BJ (cell line): Measurements from ENCODE around the gene STXBP1. TPM values are rescaled to one million over a fixed set of nuclear protein-coding genes. Genes with fewer than 3 reads are reported as not detected.

ENCODE experiments used
- CTCF ChIA-PET: fragments of 350-600 bp; formaldehyde crosslinking; extraction: SDS; loops from one replicate; lab custom pipeline; 2021; ENCODE audit warnings: antibody characterized with exemption, inconsistent platforms; lab: Yijun Ruan, JAX
- POLR2A ChIA-PET: fragments of 300-600 bp; sonication (Branson Sonifier 250); formaldehyde crosslinking; extraction: SDS; loops from one replicate; lab custom pipeline; 2021; ENCODE audit warnings: antibody characterized with exemption; lab: Charles Lee
- DNase-seq: peaks from one replicate; pipeline ENCODE4 v3.0.0-alpha.2; 2011; ENCODE audit warnings: low read depth
- H3K27me3 ChIP-seq: 2 replicates; pipeline ENCODE4 v1.6.0; 2011; ENCODE audit warnings: low read length; ENCODE audit not compliant: control insufficient read depth, insufficient read depth
- H3K36me3 ChIP-seq: 2 replicates; pipeline ENCODE4 v1.5.1; 2011; ENCODE audit warnings: low read length; ENCODE audit not compliant: control insufficient read depth, insufficient read depth
- H3K4me3 ChIP-seq: 2 replicates; pipeline ENCODE4 v1.5.1; 2011; ENCODE audit warnings: low read depth, mild to moderate bottlenecking, control low read depth, low read length
- CTCF ChIP-seq: IDR thresholded peaks from 2 replicates; pipeline ENCODE4 v1.5.1; 2011; ENCODE audit warnings: low read depth, mild to moderate bottlenecking, control low read depth, inconsistent platforms, low read length, moderate library complexity; ENCODE audit not compliant: insufficient read depth
- polyA plus RNA-seq: library from polyadenylated mRNA; depleted of rRNA; stranded (reverse); fragments of >200 nt; gene quantifications from 2 replicates; pipeline ENCODE4 v1.2.3, GENCODE V29; 2011

STXBP1 gene
- polyA plus RNA-seq, 1 experiment = 18.1 TPM

GRCh38 chr9:127606043-127606442, 6.0 kb upstream of the STXBP1 start:
- no peak overlapping the region for H3K4me3 ChIP-seq
- no peaks in the 10 kb centered on the region for H3K36me3 ChIP-seq
- ChIA-PET POLR2A (no interaction called here), CTCF (interaction anchor here (1.0 to 1.2 kb wide), 2 partner anchors 16 to 129 kb away, joined by 3 to 4 read pairs; partner anchors contain the start of gene TOR2A)
- TF ChIP-seq CTCF = no peak
- no peak for DNase-seq
- no peaks in the 10 kb centered on the region for H3K27me3 ChIP-seq

GRCh38 chr9:127608104-127608966, 3.7 kb upstream of the STXBP1 start:
- no peak for DNase-seq
- Histone ChIP-seq H3K27me3 (no peaks in the 10 kb centered on the region), H3K36me3 (no peaks in the 10 kb centered on the region), H3K4me3 (peak overlapping the region; percentile 18)
- TF ChIP-seq CTCF = no peak
- ChIA-PET POLR2A (interaction anchor here (0.7 kb wide), 1 partner anchor 358 kb away, joined by 6 read pairs; no protein-coding TSS in a partner anchor), CTCF (interaction anchor here (0.9 to 2.5 kb wide), 8 partner anchors 8 to 126 kb away, joined by 3 to 14 read pairs (median 3); partner anchors contain the start of gene TOR2A)

GRCh38 chr9:127611603-127611898, 526 bp upstream of the STXBP1 start:
- Histone ChIP-seq H3K27me3 (no peaks in the 10 kb centered on the region), H3K36me3 (no peaks in the 10 kb centered on the region), H3K4me3 (peak overlapping the region; percentile 49)
- ChIA-PET CTCF (interaction anchor here (1.0 to 2.4 kb wide), 3 partner anchors 22 to 124 kb away, joined by 3 to 8 read pairs (median 6); partner anchors contain the start of gene TOR2A), POLR2A (no interaction called here)
- no peak for DNase-seq
- TF ChIP-seq CTCF = no peak

- Histone ChIP-seq H3K4me3 (peak overlapping the region; percentile 86), H3K27me3 (no peaks in the 10 kb centered on the region), H3K36me3 (no peaks in the 10 kb centered on the region)
- TF ChIP-seq CTCF = no peak
- CTCF ChIA-PET = interaction anchor here (1.0 to 1.3 kb wide), 2 partner anchors 24 to 121 kb away, joined by 4 read pairs; partner anchors contain the start of gene TOR2A
- POLR2A ChIA-PET = no interaction called here
- DNase-seq = no peak
Measured at GRCh38 chr9:127612939-127613582, 984 bp downstream of the STXBP1 start.

- no peaks in the 10 kb centered on the region for H3K36me3 ChIP-seq
- POLR2A ChIA-PET = no interaction called here
- H3K4me3 ChIP-seq = peak overlapping the region; percentile 86
- TF ChIP-seq CTCF = no peak
- no peak for DNase-seq
- CTCF ChIA-PET = interaction anchor here (1.0 to 1.3 kb wide), 2 partner anchors 24 to 121 kb away, joined by 4 read pairs; partner anchors contain the start of gene TOR2A
- no peaks in the 10 kb centered on the region for H3K27me3 ChIP-seq
Measured at GRCh38 chr9:127613583-127613954, 1.5 kb downstream of the STXBP1 start.
